AG04450 (cell line): Measurements from ENCODE around the gene RMND5A. TPM values are rescaled to one million over a fixed set of nuclear protein-coding genes. Genes with fewer than 3 reads are reported as not detected.

Source experiments
- CTCF ChIA-PET: fragments of 300-600, 350-600 bp; formaldehyde crosslinking; extraction: SDS; loops from one replicate; lab custom pipeline; 2022; ENCODE audit warnings: antibody characterized with exemption, inconsistent platforms; lab: Charles Lee
- POLR2A ChIA-PET: fragments of 350-600 bp; formaldehyde crosslinking; extraction: SDS; loops from one replicate; lab custom pipeline; 2021; ENCODE audit warnings: antibody characterized with exemption, inconsistent platforms; lab: Yijun Ruan, JAX
- DNase-seq: peaks from one replicate; pipeline ENCODE4 v3.0.0-alpha.2; 2011; ENCODE audit warnings: low read depth, low spot score
- H3K27ac ChIP-seq: one replicate; pipeline ENCODE4 v1.5.1; 2012; ENCODE audit warnings: low read depth, low read length, control low read depth
- H3K27me3 ChIP-seq: one replicate; pipeline ENCODE4 v1.6.0; 2012; ENCODE audit warnings: low read length; ENCODE audit not compliant: control insufficient read depth, insufficient read depth
- H3K4me3 ChIP-seq: 2 replicates; pipeline ENCODE4 v1.5.1; 2011; ENCODE audit warnings: mild to moderate bottlenecking, low read depth, low read length, control low read depth
- H3K9me3 ChIP-seq: 2 replicates; pipeline ENCODE4 v1.5.1; 2012; ENCODE audit warnings: low read length; ENCODE audit not compliant: control insufficient read depth, insufficient read depth
- polyA plus RNA-seq: library from polyadenylated mRNA; depleted of rRNA; stranded (reverse); fragments of >200 nt; gene quantifications from 2 replicates; pipeline ENCODE4 v1.2.3, GENCODE V29; 2011
- TF ChIP-seq, protein P1 (sequence below): IDR thresholded peaks from 2 replicates; pipeline ENCODE4 v1.5.1; 2011; ENCODE audit warnings: low read depth, low read length, control low read depth, inconsistent platforms

The RMND5A gene
- polyA plus RNA-seq, 1 experiment, result 19.1 TPM

DNA sequence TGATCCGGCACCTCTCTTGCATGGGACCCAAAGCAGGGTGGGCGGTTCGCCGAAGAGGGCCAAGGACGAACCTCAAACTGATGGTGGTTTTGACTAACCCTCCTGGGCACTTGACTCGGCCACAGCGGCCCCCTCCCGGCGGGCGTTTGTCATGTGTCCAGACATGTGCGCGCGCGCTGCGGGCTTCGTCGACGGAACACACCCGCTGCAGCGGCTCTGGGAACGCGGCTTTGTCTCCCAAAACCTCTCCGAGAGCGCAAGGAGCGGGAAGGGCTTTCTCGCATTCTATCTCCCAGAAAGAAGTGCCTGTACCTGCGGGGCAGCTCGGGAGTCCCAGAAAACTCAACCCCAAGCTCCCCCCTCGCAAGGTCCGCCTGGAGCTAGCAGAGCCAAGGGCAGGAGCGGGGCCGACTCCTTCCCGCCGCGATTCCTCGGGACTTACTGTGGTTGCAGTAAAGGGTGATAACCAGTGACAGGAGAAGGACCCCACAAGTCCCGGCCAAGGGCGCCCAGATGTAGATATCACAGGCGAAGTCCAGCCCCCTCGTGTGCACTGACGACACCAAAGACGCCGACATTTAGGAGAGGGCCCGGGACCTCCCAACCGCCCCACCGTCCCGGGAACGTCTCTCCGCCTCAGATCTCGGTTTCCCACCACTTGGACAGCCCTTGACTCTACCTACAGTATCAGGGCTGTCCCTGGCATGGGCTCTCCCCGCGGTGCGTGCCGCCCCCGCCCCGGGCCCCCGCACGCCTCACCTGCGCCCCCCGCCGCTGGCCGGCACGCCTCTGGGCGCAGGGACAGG lies 69.0 kb downstream of the RMND5A start:
- DNase-seq, result no peak
- ChIA-PET CTCF (no interaction called here), POLR2A (no interaction called here)
- H3K27me3 ChIP-seq, result peaks cover 68% of the 10 kb centered on the region
- H3K9me3 ChIP-seq, result peaks cover 4% of the 10 kb centered on the region; the same call in 1 of the 2 replicates
- TF ChIP-seq, protein P1, sequence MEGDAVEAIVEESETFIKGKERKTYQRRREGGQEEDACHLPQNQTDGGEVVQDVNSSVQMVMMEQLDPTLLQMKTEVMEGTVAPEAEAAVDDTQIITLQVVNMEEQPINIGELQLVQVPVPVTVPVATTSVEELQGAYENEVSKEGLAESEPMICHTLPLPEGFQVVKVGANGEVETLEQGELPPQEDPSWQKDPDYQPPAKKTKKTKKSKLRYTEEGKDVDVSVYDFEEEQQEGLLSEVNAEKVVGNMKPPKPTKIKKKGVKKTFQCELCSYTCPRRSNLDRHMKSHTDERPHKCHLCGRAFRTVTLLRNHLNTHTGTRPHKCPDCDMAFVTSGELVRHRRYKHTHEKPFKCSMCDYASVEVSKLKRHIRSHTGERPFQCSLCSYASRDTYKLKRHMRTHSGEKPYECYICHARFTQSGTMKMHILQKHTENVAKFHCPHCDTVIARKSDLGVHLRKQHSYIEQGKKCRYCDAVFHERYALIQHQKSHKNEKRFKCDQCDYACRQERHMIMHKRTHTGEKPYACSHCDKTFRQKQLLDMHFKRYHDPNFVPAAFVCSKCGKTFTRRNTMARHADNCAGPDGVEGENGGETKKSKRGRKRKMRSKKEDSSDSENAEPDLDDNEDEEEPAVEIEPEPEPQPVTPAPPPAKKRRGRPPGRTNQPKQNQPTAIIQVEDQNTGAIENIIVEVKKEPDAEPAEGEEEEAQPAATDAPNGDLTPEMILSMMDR, result no peak
- no peak overlapping the region for H3K4me3 ChIP-seq
- no peak overlapping the region for H3K27ac ChIP-seq

DNA sequence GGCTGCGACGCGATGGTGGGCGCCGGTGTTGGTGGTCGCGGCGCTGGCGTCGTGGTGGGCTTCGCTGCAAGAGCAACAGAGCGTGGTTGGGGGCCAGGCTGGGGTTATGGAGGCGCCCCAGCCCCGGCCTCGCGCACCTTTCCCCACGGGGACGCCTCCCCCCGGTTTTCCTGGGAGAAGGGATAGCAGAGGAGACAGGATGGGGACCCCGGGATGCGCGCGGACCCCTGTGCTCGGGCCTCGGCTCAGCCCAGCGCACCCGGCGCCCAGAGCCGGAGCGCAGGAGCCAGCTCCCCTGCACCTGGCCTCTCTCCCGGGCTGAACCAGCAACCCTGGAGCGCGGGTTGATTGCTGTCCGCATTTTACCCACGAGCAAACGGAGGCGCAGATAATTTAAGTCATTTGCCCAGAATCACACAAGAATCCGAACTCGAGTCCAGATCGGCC lies 69.6 kb downstream of the RMND5A start:
- DNase-seq, result no peak
- POLR2A ChIA-PET, result no interaction called here
- H3K27ac ChIP-seq, result no peak overlapping the region
- TF ChIP-seq, protein P1, result no peak
- peaks cover 4% of the 10 kb centered on the region; the same call in 1 of the 2 replicates for H3K9me3 ChIP-seq
- H3K27me3 ChIP-seq, result peaks cover 68% of the 10 kb centered on the region
- no peak overlapping the region for H3K4me3 ChIP-seq
- CTCF ChIA-PET, result no interaction called here

DNA sequence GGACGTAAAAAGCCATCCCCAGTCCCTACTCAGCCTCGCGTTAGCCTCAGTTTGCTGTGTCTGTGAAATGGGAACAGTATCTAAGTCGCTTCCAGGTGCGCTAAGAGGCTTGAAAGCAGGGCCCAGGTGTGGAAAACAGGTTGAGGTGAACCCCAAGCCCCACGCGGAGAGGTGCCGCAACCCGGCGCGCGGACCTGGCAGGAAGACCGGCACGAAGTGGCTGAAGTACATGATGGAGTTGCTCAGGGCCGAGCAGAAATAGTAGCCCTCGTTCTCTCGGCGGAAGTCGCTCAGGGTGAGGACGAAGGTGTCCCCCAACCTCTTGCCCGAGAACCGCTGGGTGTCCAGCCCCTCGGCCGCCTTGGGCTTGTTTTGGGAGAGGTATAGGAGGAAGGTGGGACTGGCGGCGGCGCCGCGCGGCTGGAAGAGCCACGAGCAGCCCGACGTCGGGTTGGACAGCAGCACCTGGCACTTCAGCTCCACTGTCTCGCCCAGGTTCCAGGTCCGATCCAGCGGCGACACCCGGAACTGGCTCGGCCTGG lies 70.1 kb downstream of the RMND5A start:
- H3K4me3 ChIP-seq, result no peak overlapping the region
- peaks cover 67% of the 10 kb centered on the region for H3K27me3 ChIP-seq
- ChIA-PET POLR2A (no interaction called here), CTCF (interaction anchor here (0.6 kb wide), 1 partner anchor 1270 kb away, joined by 3 read pairs; no protein-coding TSS in a partner anchor)
- H3K9me3 ChIP-seq, result peaks cover 4% of the 10 kb centered on the region; the same call in 1 of the 2 replicates
- H3K27ac ChIP-seq, result no peak overlapping the region
- no peak for DNase-seq
- TF ChIP-seq, protein P1, result no peak

DNA sequence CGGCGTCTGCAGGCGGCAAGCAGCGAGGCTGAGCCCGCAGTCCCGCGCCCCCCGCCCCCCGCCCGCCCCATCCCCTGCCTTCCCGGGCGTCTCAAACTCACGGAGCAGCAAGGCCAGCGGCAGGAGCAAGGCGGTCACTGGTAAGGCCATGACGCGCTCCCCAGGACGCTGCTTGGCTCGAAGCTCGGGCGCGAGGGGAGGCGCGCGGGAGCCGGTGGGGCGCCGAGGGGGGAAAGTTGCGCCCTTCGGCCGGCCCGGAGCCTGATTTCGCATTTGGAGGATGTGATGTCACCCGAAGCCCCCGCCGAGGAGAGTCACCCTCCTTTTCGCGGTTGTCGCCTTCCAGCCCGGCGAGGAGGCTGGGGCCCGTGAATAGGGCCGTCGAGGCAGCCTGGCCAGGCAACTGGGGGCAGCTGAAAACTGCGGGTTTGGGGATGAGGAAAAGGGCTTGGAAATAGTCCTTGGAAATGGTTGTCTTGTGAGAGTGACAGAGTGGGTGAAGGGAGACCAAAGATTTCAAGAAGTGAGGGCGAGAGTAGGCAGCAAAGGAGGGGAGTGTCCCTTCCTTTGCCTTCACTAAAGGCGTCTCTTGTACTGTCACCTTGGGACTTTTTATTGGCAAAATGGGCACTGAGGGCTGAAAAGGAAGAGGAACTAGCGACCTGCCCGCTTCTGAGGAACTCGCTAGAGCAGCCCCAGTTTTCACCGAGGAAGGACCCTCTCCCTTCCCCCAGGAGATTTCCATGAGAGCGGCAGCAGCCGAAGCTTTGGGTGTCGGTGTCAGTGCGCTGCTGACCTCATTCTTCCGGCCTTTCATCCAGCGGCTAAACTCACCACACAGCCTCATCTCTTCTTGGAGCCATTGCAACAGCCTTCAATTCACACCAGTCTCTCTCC lies 70.8 kb downstream of the RMND5A start, which contains the start of gene CD8A:
CD8A (minus strand) TSS at position 238 of the 897 bp plus-strand sequence; CDS start at position 150, 88 bp downstream.
- TF ChIP-seq, protein P1, result no peak
- H3K4me3 ChIP-seq, result no peak within 1 kb of the TSS
- H3K27me3 ChIP-seq, result peaks cover 63% of the 10 kb centered on the region
- DNase-seq, result no peak
- H3K9me3 ChIP-seq, result peaks cover 4% of the 10 kb centered on the region; the same call in 1 of the 2 replicates
- CTCF ChIA-PET, result interaction anchor here (0.6 to 1.0 kb wide), 2 partner anchors 17 to 1270 kb away, joined by 3 to 8 read pairs; no protein-coding TSS in a partner anchor
- POLR2A ChIA-PET, result no interaction called here
- no peak within 1 kb of the TSS for H3K27ac ChIP-seq
